ENCODE data around the gene INF2. TPM values are rescaled to one million over a fixed set of nuclear protein-coding genes. Genes with fewer than 3 reads are reported as not detected.

The INF2 gene
- total and polyA plus RNA-seq, 2 experiments from 2014 or later = 36.7 to 75.5 TPM

- Histone ChIP-seq H4K20me1 (replicated peaks; ENCODE audit: insufficient read depth) (no peaks in the 10 kb centered on the region), H3K79me2 (replicated peaks; ENCODE audit: insufficient read depth) (no peaks in the 10 kb centered on the region), H3K4me1 (ENCODE audit: insufficient read depth) (0 out of 2 replicates have a peak, but pooled peaks cover 4% of the 10 kb centered on the region), H3F3A (replicated peaks; ENCODE audit: low read depth) (no peaks in the 10 kb centered on the region), H3K27ac (ENCODE audit: low read depth) (no peak overlapping the region), H3K27me3 (ENCODE audit: insufficient read depth) (no peaks in the 10 kb centered on the region), H3K4me2 (no peak overlapping the region), H3K4me3 (no peak overlapping the region), H3K9me2 (ENCODE audit: insufficient read depth) (no peaks in the 10 kb centered on the region), H2AFZ (no peak overlapping the region), H3K36me3 (ENCODE audit: insufficient read depth) (no peaks in the 10 kb centered on the region)
- Mint-ChIP-seq H3K36me3 (ENCODE audit: low read depth) (peaks cover 9% of the 10 kb centered on the region), H3K27ac (no peak overlapping the region), H3K9me3 (no peaks in the 10 kb centered on the region), H3K4me3 (no peak overlapping the region), H3K4me1 (peaks cover 8% of the 10 kb centered on the region; the same call in 1 of the 3 replicates), H3K27me3 (ENCODE audit: insufficient read depth, low read depth, poor library complexity) (peaks cover 7% of the 10 kb centered on the region)
- no peak for TF ChIP-seq JUNB (IDR thresholded peaks at IDR 0.05; ENCODE audit: unreplicated experiment)
- no peak for TF ChIP-seq ZNF462 (CRISPR knock-in tag; IDR thresholded peaks at IDR 0.05)
- no peak for TF ChIP-seq NANOG (IDR thresholded peaks at IDR 0.05; ENCODE audit: borderline replicate concordance)
- TF ChIP-seq EZH2 (IDR thresholded peaks at IDR 0.05; ENCODE audit: low read depth, unreplicated experiment) = no peak
- ATAC-seq (no peak), DNase-seq (ENCODE audit: low spot score) (no peak)
These were observed 23.7 kb downstream of the INF2 start for GRCh38 chr14:104712881-104713734.

GRCh38 chr14:104714066-104714465 lies 24.6 kb downstream of the INF2 start:
- no peak for DNase-seq (ENCODE audit: low spot score)
- no peak overlapping the region for H3K27ac ChIP-seq (ENCODE audit: low read depth)
- Mint-ChIP-seq H3K36me3 (ENCODE audit: low read depth) (peaks cover 9% of the 10 kb centered on the region), H3K4me1 (0 out of 3 replicates have a peak, but pooled peaks cover 2% of the 10 kb centered on the region), H3K27me3 (ENCODE audit: insufficient read depth, low read depth, poor library complexity) (peaks cover 7% of the 10 kb centered on the region), H3K4me3 (no peak overlapping the region), H3K9me3 (no peaks in the 10 kb centered on the region), H3K27ac (no peak overlapping the region)
- H3K4me2 ChIP-seq = no peak overlapping the region
- H3K27me3 ChIP-seq (ENCODE audit: insufficient read depth) = no peaks in the 10 kb centered on the region
- H3K4me3 ChIP-seq = no peak overlapping the region
- no peaks in the 10 kb centered on the region for H4K20me1 ChIP-seq (replicated peaks; ENCODE audit: insufficient read depth)
- no peaks in the 10 kb centered on the region for H3F3A ChIP-seq (replicated peaks; ENCODE audit: low read depth)
- no peak for ATAC-seq
- no peaks in the 10 kb centered on the region for H3K36me3 ChIP-seq (ENCODE audit: insufficient read depth)
- H3K4me1 ChIP-seq (ENCODE audit: insufficient read depth) = no peaks in the 10 kb centered on the region
- no peaks in the 10 kb centered on the region for H3K9me2 ChIP-seq (ENCODE audit: insufficient read depth)
- H2AFZ ChIP-seq = no peak overlapping the region
- no peaks in the 10 kb centered on the region for H3K79me2 ChIP-seq (replicated peaks; ENCODE audit: insufficient read depth)
- TF ChIP-seq NANOG (IDR thresholded peaks at IDR 0.05; ENCODE audit: borderline replicate concordance) (no peak), ZNF114 (CRISPR knock-in tag; IDR thresholded peaks at IDR 0.05) (no peak), JUNB (IDR thresholded peaks at IDR 0.05; ENCODE audit: unreplicated experiment) (no peak), CTCF (conservative IDR thresholded peaks at IDR 0.05; ENCODE audit: low read depth in 2 of 2) (no peak), ZNF331 (CRISPR knock-in tag; IDR thresholded peaks at IDR 0.05; ENCODE audit: low read depth) (no peak), STAT1 (IDR thresholded peaks at IDR 0.05; ENCODE audit: unreplicated experiment) (no peak), EZH2 (IDR thresholded peaks at IDR 0.05; ENCODE audit: low read depth, unreplicated experiment) (no peak), POLR2AphosphoS5 (IDR thresholded peaks at IDR 0.05; ENCODE audit: low read depth) (no peak)
